ENCODE measurements around the gene ACLY.
A peak's percentile ranks its signal among the peaks of the same experiment; 100 is the strongest.
"Not testable (repeated sequence)": the region's sequence is repeated elsewhere in the genome, so short reads cannot be mapped to it uniquely, and the experiment has no call there.

Gene ACLY

DNA sequence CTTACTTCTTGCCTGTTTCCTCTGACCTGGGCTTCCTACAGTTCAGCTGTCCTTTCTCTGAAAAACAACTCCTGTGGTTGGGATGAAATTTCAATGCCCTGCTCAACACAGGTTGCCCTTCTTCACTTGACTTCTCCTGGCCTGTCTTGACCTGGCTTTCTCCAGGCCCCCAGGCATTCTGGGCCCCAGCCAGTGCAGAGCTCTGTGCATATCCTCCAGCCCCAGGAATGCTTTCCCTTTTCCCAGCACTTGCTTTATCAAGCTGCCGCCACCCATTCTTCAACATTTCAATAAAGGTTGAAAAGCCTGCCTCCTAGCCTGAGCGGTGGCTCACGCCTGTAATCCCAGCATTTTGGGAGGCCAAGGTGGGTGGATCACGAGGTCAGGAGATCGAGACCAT is 22.4 kb upstream of the ACLY start:
- H3K27ac ChIP-seq: no peak overlapping the region
- no peak for DNase-seq (ENCODE audit: low read depth, low spot score)

GRCh38 chr17:41939693-41940090 is 20.9 kb upstream of the ACLY start:
- no peak overlapping the region for H3K27ac ChIP-seq
- no peak for DNase-seq (ENCODE audit: low read depth, low spot score)

- DNase-seq (ENCODE audit: low read depth, low spot score): no peak
- H3K27ac ChIP-seq: no peak overlapping the region
Observed at GRCh38 chr17:41939044-41939692, 20.4 kb upstream of the ACLY start.

DNA sequence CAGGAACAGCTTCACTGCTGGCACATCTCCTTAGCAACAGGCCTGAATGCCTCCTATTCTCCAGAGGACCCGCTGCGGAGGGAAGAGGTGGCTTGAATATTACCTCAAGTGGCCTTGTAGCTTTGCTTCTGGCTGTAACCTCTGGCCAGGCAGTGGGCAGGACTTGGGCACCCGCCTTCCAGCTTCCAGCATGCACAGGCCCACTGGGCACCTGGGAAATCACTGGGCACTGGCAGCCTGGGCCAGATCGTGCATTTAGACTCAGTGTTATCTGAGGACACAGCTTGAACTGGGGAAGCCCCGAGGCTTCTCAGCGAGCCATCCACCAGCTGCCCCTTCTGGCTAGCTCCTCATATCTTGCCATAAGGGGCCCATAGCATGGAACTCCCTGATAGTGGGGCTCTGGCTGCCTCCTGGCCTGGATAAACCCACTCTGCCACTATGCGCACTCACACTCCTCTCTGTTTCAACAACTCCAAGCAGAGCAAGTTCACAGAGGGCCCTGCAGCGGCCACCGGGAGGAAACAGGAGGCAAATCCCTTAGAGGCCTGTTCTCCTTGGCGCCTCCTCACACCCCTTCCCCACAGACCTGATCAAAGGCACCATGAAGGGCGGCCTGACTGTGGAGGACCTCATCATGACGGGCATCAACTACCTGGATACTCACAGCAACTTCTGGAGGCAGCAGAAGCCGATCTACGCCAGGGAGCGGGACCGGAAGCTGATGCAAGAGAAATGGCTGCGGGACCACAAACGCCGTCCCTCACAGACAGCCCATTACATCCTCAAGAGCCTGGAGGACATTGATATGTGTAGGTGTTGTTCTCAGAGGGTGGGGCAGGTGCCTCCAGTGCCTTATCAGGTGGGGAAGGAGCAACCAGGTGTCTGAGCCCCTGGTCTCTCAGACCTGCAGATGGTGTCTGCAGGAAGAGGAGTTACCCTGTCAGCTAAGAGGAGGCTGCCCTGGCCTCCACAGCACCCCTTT is 19.5 kb upstream of the ACLY start:
- H3K27ac ChIP-seq: no peak overlapping the region
- no peak for DNase-seq (ENCODE audit: low read depth, low spot score)

DNA sequence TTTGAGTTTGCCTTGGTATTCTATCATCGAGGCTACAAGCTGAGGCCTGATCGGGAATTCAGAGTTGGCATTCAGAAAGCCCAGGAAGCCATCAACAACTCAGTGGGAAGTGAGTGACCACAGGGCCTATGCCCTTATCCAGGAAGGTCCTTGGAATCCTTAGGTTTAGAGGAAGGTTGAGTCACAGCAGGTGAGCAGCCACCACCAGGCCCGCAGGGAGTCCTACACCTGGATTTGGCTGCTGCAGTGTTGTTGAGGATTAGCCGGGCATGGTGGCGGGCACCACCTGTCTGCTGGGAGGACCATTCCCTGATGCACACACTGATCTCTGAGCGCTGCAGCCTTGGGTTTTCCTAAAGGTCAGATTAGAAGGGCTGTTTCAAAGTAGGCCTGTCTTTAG is 16.9 kb upstream of the ACLY start:
- no peak overlapping the region for H3K27ac ChIP-seq
- no peak for DNase-seq (ENCODE audit: low read depth, low spot score)

- no peak for DNase-seq (ENCODE audit: low read depth, low spot score)
- H3K27ac ChIP-seq: no peak overlapping the region
Observed at GRCh38 chr17:41932816-41933389, 14.2 kb upstream of the ACLY start.

- not testable (repeated sequence) for DNase-seq (ENCODE audit: low read depth, low spot score); H3K27ac ChIP-seq
Observed at GRCh38 chr17:41931715-41932114, 13.0 kb upstream of the ACLY start.

DNA sequence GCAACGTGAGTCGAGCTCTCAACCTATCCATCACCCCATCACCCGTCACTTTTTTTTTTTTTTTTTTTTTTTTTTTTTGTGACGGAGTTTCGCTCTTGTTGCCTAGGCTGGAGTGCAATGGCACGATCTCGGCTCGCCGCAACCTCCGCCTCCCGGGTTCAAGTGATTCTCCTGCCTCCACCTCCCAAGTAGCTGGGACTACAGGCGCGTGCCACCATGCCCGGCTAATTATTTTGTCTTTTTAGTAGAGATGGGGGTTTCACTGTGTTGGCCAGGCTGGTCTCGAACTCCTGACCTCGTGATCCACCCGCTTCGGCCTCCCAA is 12.0 kb upstream of the ACLY start:
- not testable (repeated sequence) for DNase-seq (ENCODE audit: low read depth, low spot score); H3K27ac ChIP-seq

DNA sequence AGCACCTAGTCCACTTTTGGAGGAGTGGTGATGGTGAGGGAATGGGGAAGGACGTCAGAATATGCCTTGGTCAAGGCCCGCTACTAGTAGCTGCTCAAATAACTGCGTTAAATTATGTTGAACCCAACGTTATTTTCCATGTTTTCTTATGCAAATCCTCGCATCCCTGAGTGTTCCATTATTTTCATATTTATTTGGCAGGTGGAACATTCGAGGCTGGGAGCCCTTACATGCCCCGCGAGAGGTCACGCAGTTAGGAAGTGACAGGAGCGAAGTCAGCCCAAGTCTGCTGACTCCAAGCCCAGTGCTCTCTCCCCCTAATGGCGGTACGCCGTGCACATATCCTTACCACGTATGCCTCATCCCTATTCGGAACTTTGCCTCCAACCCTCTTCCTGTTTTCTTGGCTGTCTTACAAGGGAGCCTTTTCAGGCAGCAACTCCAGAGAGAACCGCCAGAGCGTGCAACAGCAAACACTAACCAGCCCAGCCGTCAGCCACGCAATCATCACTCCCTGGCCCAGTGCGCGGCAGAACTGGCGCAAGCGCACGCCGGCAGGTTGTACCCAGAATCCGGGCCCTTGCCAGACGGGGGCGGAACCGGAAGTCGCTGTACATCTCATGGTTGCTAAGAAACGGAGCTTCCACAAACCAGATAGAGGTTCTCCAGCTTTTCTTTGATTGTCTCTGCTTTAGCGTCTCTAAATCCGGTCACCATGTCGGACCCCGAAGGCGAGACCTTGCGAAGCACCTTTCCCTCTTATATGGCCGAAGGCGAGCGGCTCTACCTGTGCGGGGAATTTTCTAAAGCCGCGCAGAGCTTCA is 11.5 kb upstream of the ACLY start, which contains the start of gene ODAD4:
TSS of gene ODAD4 (plus strand) at position 609 of the 824 bp plus-strand sequence. CDS start at position 716, 107 bp downstream.
- DNase-seq (ENCODE audit: low read depth, low spot score): peak; percentile 88
- peak within 1 kb of the TSS; percentile 72 for H3K27ac ChIP-seq

GRCh38 chr17:41928693-41929251 is 10.0 kb upstream of the ACLY start:
- DNase-seq (ENCODE audit: low read depth, low spot score): no peak
- no peak overlapping the region for H3K27ac ChIP-seq

- no peak for DNase-seq (ENCODE audit: low read depth, low spot score)
- no peak overlapping the region for H3K27ac ChIP-seq
Observed at GRCh38 chr17:41925991-41926590, 7.3 kb upstream of the ACLY start.

GRCh38 chr17:41920580-41920955 is 1.8 kb upstream of the ACLY start:
- no peak for DNase-seq (ENCODE audit: low read depth, low spot score)
- no peak overlapping the region for H3K27ac ChIP-seq

DNA sequence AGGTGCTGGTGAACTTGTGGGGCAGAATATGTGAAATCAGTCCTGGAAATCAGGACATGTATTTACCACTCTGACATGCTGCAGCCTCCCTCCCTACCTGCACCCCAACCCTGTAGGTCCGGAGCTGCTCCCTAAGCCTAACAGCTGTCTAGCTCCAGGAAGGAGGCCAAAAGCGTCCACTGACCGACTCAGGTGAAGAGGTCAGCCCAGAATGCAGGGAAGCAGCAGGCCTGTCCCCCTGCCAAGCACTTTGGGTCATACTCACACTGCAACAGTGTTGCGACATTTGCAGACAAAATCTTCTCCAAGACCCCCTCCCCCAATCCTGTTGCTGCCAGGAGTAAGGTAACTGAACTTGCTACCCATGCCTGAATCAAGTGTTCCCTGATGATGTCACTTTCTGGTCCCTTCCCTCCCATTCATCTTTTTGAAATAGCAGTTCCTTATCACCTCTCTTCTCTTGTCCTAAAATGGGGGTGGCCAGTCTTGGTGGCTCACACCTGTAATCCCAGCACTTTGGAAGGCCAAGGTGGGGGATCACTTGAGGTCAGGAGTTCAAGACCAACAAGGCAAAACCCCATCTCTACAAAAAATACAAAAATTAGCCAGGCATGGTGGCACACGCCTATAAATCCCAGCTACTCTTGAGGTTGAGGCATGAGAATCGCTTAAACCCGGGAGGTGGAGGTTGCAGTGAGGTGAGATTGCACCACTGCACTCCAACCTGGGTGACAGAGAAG is 1.3 kb upstream of the ACLY start:
- DNase-seq (ENCODE audit: low read depth, low spot score): no peak
- peak overlapping the region; percentile 69 for H3K27ac ChIP-seq

GRCh38 chr17:41919165-41919817 is 540 bp upstream of the ACLY start:
- no peak for DNase-seq (ENCODE audit: low read depth, low spot score)
- peak overlapping the region; percentile 69 for H3K27ac ChIP-seq

DNA sequence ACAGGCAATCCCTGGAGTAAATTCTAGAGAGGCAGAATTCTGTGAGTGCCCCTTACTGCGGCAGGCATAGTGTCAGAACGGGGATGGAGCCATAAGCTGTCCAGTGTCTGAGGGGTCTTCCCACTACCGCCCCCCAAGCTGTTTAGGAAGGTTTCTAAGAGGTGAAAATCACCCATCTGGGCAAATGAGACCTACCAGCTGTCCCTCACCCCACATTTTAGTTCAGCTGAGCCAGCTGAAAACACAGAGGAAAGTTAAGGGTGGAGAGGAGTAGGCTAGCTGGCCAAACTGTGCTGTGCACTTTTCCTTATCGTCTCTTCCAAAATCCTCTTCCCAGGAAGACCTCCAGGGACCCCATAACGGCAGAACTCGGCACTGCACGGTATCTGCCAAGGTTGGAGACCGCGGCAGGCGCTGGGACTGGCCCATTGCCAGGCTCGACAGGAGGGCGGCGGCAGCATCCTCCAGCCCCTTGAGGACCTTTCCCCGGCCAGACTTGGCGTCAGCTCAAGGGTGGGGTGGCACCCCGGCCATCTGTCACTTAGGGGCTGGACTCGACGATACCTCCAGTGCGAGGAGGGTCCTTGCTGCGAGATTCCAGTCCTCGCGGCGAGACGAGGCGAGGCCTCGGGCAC is 955 bp downstream of the ACLY start:
- peak overlapping the region; percentile 69 for H3K27ac ChIP-seq
- no peak for DNase-seq (ENCODE audit: low read depth, low spot score)

DNA sequence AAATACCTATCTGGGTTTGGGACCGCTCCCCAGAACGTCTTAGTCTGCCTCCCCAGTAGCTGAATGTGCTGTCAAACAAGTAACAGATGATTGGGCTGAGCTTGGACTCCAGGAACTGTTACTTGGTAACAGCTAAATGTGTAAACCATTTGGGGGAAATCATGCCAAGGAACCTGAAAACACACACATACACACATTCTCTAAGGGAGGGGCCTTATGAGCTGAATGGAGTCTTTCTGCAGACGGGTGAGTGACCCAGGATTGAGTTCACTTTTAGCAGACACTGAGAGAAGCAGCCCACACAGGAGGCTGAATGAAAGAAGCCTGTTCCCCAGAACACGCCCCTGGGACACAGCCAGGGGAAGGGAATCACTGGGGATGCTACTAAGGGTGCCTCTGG is 1.6 kb downstream of the ACLY start:
- no peak for DNase-seq (ENCODE audit: low read depth, low spot score)

GRCh38 chr17:41915566-41915965 is 3.2 kb downstream of the ACLY start:
- H3K27ac ChIP-seq: peak overlapping the region; percentile 13
- no peak for DNase-seq (ENCODE audit: low read depth, low spot score)

More for the DNA sequence above, 1.6 kb downstream of the ACLY start:
- no peak overlapping the region for H3K27ac ChIP-seq

DNA sequence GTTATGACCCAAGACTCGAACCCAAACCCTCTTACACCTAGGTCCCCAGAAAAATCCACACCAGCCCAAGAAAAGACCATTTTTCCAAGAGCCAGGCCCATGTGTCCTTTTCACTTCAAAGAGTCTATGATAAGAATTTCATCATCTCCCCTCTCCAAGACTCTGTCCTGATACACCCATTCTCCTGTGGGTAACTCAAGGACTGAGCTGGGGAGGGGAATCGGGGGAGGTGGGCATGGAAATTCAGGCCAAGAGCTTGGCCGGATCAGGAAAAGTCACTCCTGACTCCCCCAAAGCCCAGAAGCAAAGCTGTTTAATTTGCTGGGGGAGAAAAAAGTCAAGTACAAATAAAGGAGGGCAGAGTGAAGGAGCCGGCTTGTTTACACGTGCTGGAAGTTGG is 3.7 kb downstream of the ACLY start:
- no peak for DNase-seq (ENCODE audit: low read depth, low spot score)
- peak overlapping the region; percentile 13 for H3K27ac ChIP-seq

All from epithelial cell of prostate (primary cell).